ENCODE results near the gene APC2.

The APC2 gene

GRCh38 chr19:1449467-1450442 is at the start of gene APC2:
Gene APC2, plus strand, starts transcription at chr19:1450121. Its CDS starts 2,881 bp downstream, at chr19:1453002.
- ATAC-seq (no peak), DNase-seq (peak; percentile 56)

GRCh38 chr19:1400281-1401137 is 49.4 kb upstream of the APC2 start:
- ATAC-seq: no peak
- no peak for DNase-seq

GRCh38 chr19:1401138-1401888 is 48.6 kb upstream of the APC2 start, which contains the start of gene GAMT:
Gene GAMT, minus strand, starts transcription at chr19:1401542. Its CDS starts 66 bp downstream, at chr19:1401476.
- ATAC-seq (peak; percentile 65), DNase-seq (peak; percentile 70)

GRCh38 chr19:1401889-1402217 is 48.1 kb upstream of the APC2 start:
- DNase-seq (no peak), ATAC-seq (no peak)

- no peak for DNase-seq
- ATAC-seq: no peak
Measured at GRCh38 chr19:1402411-1403070, 47.4 kb upstream of the APC2 start.

GRCh38 chr19:1406774-1407527 is 43.0 kb upstream of the APC2 start:
- ATAC-seq (peak; percentile 87), DNase-seq (peak; percentile 99)

GRCh38 chr19:1407528-1408299 is 42.2 kb upstream of the APC2 start, which contains the start of gene DAZAP1:
Gene DAZAP1, plus strand, starts transcription at chr19:1407586. Its CDS starts 188 bp downstream, at chr19:1407774.
- ATAC-seq: peak; percentile 12
- peak; percentile 48 for DNase-seq

GRCh38 chr19:1408300-1409203 is 41.4 kb upstream of the APC2 start:
- peak; percentile 3 for ATAC-seq
- DNase-seq: peak; percentile 64

- ATAC-seq (no peak), DNase-seq (no peak)
Measured at GRCh38 chr19:1409204-1410005, 40.5 kb upstream of the APC2 start.

- ATAC-seq: no peak
- peak; percentile 52 for DNase-seq
Measured at GRCh38 chr19:1410136-1410786, 39.7 kb upstream of the APC2 start.

- no peak for ATAC-seq
- no peak for DNase-seq
Measured at GRCh38 chr19:1410789-1411188, 39.1 kb upstream of the APC2 start.

GRCh38 chr19:1411255-1412191 is 38.4 kb upstream of the APC2 start:
- no peak for ATAC-seq
- DNase-seq: peak; percentile 33

- DNase-seq (no peak), ATAC-seq (no peak)
Measured at GRCh38 chr19:1412323-1412923, 37.5 kb upstream of the APC2 start.

GRCh38 chr19:1412995-1413800 is 36.7 kb upstream of the APC2 start:
- ATAC-seq: no peak
- no peak for DNase-seq
